Activated CD8-positive, alpha-beta memory T cell treated with anti-CD3 and anti-CD28 coated beads for 1 hour (primary cell): ENCODE results near the gene FARP2.
"Not testable (repeated sequence)": the region's sequence is repeated elsewhere in the genome, so short reads cannot be mapped to it uniquely, and the experiment has no call there.

ENCODE experiments used
- DNase-seq, 2 donors: peaks; one replicate each; pipeline ENCODE4 v3.0.0-alpha.2; 2020; ENCODE audit warnings: low read depth in 1 of 2; ENCODE audit errors: extremely low read depth in 1 of 2

Gene FARP2

GRCh38 chr2:241445426-241445825 is 89.3 kb downstream of the FARP2 start:
- no peak for DNase-seq

- not testable (repeated sequence) for DNase-seq
These were observed 94.0 kb downstream of the FARP2 start for GRCh38 chr2:241450092-241450491.

GRCh38 chr2:241451840-241452506 is 95.9 kb downstream of the FARP2 start:
- DNase-seq: no peak

GRCh38 chr2:241453919-241454318 is 97.8 kb downstream of the FARP2 start:
- not testable (repeated sequence) for DNase-seq

- no peak for DNase-seq
These were observed 98.9 kb downstream of the FARP2 start for GRCh38 chr2:241454837-241455485.

- DNase-seq: no peak
These were observed 100.5 kb downstream of the FARP2 start for GRCh38 chr2:241456546-241456945.

- no peak for DNase-seq
These were observed 102.6 kb downstream of the FARP2 start for GRCh38 chr2:241458687-241459086.

- no peak for DNase-seq
These were observed 103.4 kb downstream of the FARP2 start for GRCh38 chr2:241459520-241459919.

GRCh38 chr2:241460631-241461030 is 104.5 kb downstream of the FARP2 start:
- no peak for DNase-seq

- DNase-seq: no peak
These were observed 105.9 kb downstream of the FARP2 start for GRCh38 chr2:241461693-241462677.

GRCh38 chr2:241463276-241464135 is 107.4 kb downstream of the FARP2 start:
- no peak for DNase-seq

GRCh38 chr2:241465543-241465942 is 109.5 kb downstream of the FARP2 start:
- no peak for DNase-seq

- no peak for DNase-seq
These were observed 110.1 kb downstream of the FARP2 start for GRCh38 chr2:241466230-241466629.

- DNase-seq: no peak
These were observed 111.8 kb downstream of the FARP2 start for GRCh38 chr2:241467777-241468475.

GRCh38 chr2:241468476-241468781 is 112.3 kb downstream of the FARP2 start:
- DNase-seq: no peak

GRCh38 chr2:241469746-241470145 is 113.7 kb downstream of the FARP2 start:
- no peak for DNase-seq

GRCh38 chr2:241473399-241473798 is 117.3 kb downstream of the FARP2 start:
- DNase-seq: no peak

GRCh38 chr2:241475267-241475666 is 119.2 kb downstream of the FARP2 start:
- no peak for DNase-seq

GRCh38 chr2:241478166-241478565 is 122.1 kb downstream of the FARP2 start:
- no peak for DNase-seq
